Measurements from ENCODE around the gene SPATA16.

DNA sequence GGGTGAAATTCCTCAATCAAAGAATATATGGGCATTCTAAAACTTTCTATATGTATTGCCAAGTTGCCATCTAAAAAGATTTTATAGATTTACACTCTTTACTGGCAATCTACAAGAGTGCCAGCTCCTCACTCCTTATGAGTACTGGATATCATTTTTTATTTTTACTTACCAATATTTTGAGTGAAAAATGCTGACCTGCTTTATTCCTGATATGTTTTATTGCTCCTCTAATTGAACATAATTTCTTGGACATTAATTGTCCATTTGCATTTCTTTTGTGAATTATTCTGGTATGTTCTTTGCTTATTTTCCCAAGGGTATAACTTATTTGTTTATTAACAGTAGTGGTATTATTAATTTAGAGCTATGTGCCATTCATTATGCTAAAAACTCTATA, 293.7 kb downstream of the SPATA16 start:
- TF ChIP-seq, protein P1, sequence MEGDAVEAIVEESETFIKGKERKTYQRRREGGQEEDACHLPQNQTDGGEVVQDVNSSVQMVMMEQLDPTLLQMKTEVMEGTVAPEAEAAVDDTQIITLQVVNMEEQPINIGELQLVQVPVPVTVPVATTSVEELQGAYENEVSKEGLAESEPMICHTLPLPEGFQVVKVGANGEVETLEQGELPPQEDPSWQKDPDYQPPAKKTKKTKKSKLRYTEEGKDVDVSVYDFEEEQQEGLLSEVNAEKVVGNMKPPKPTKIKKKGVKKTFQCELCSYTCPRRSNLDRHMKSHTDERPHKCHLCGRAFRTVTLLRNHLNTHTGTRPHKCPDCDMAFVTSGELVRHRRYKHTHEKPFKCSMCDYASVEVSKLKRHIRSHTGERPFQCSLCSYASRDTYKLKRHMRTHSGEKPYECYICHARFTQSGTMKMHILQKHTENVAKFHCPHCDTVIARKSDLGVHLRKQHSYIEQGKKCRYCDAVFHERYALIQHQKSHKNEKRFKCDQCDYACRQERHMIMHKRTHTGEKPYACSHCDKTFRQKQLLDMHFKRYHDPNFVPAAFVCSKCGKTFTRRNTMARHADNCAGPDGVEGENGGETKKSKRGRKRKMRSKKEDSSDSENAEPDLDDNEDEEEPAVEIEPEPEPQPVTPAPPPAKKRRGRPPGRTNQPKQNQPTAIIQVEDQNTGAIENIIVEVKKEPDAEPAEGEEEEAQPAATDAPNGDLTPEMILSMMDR (IDR thresholded peaks at IDR 0.05) = no peak
- no peak for TF ChIP-seq POLR2A (IDR thresholded peaks at IDR 0.05)
